Ovary (tissue), 3 donors: ENCODE measurements around the gene ARHGEF40.

Experiments used
- CTCF ChIP-seq, 3 donors: fragments of 450-650 bp in 2 of 3; fragments of 200-600 bp in 1 of 3; IDR thresholded peaks; one replicate each; pipeline versions ENCODE4 v1.5.1 to v1.8.0; 2016 to 2022; ENCODE audit warnings: antibody characterized with exemption in 3 of 3, mild to moderate bottlenecking in 1 of 3
- EP300 ChIP-seq: sonication (generic); formaldehyde crosslinking; IDR thresholded peaks from one replicate; pipeline ENCODE4 v1.6.1; 2017; ENCODE audit warnings: antibody characterized with exemption
- POLR2A ChIP-seq: fragments of 450-650 bp; IDR thresholded peaks from one replicate; pipeline ENCODE4 v1.6.1; 2017; ENCODE audit warnings: antibody characterized with exemption, mild to moderate bottlenecking, moderate library complexity
- donor health status: DM: no; HTN: no; CAD: no.

GRCh38 chr14:21050597-21050996 is 19.5 kb upstream of the ARHGEF40 start:
- TF ChIP-seq POLR2A = no peak
- no peak for TF ChIP-seq CTCF (IDR thresholded peaks at IDR 0.05)
- TF ChIP-seq EP300 = no peak
